PFSK-1 (cell line): Measurements from ENCODE around the gene STH.

Experiments
- FOXP2 ChIP-seq: optimal IDR thresholded peaks from 2 replicates; pipeline ENCODE3; 2011; ENCODE audit warnings: borderline replicate concordance, control low read depth, inconsistent platforms; ENCODE audit not compliant: insufficient read depth; ENCODE audit errors: extremely low read length, extremely low read depth
- POLR2AphosphoS5 ChIP-seq: IDR thresholded peaks from 2 replicates; pipeline ENCODE4 v1.6.1; 2012; ENCODE audit warnings: low read depth, mild to moderate bottlenecking, control low read depth, low read length, moderate library complexity
- SIN3A ChIP-seq: IDR thresholded peaks from 2 replicates; pipeline ENCODE4 v1.6.1; 2012; ENCODE audit warnings: mild to moderate bottlenecking, low read length, moderate library complexity, borderline replicate concordance; ENCODE audit not compliant: insufficient read depth
- TAF1 ChIP-seq: IDR thresholded peaks from 2 replicates; pipeline ENCODE4 v1.6.1; 2012; ENCODE audit warnings: low read length, control low read depth, borderline replicate concordance; ENCODE audit not compliant: insufficient read depth
- TF ChIP-seq, protein P1 (sequence below), 2 experiments: IDR thresholded peaks; 2 replicates each; pipeline versions ENCODE4 v1.6.1 to v1.8.0; 2011 to 2012; ENCODE audit warnings: low read depth in 2 of 2, low read length in 2 of 2, control low read depth in 1 of 2, inconsistent platforms in 1 of 2, mild to moderate bottlenecking in 1 of 2, moderate library complexity in 1 of 2; ENCODE audit not compliant: insufficient read depth in 1 of 2

The STH gene

DNA sequence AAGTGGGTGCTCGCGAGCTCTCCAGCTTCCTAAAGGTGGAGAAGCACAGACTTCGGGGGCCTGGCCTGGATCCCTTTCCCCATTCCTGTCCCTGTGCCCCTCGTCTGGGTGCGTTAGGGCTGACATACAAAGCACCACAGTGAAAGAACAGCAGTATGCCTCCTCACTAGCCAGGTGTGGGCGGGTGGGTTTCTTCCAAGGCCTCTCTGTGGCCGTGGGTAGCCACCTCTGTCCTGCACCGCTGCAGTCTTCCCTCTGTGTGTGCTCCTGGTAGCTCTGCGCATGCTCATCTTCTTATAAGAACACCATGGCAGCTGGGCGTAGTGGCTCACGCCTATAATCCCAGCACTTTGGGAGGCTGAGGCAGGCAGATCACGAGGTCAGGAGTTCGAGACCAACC, 1.9 kb upstream of the STH start:
- no peak for TF ChIP-seq POLR2AphosphoS5
- no peak for TF ChIP-seq SIN3A
- TF ChIP-seq, protein P1, sequence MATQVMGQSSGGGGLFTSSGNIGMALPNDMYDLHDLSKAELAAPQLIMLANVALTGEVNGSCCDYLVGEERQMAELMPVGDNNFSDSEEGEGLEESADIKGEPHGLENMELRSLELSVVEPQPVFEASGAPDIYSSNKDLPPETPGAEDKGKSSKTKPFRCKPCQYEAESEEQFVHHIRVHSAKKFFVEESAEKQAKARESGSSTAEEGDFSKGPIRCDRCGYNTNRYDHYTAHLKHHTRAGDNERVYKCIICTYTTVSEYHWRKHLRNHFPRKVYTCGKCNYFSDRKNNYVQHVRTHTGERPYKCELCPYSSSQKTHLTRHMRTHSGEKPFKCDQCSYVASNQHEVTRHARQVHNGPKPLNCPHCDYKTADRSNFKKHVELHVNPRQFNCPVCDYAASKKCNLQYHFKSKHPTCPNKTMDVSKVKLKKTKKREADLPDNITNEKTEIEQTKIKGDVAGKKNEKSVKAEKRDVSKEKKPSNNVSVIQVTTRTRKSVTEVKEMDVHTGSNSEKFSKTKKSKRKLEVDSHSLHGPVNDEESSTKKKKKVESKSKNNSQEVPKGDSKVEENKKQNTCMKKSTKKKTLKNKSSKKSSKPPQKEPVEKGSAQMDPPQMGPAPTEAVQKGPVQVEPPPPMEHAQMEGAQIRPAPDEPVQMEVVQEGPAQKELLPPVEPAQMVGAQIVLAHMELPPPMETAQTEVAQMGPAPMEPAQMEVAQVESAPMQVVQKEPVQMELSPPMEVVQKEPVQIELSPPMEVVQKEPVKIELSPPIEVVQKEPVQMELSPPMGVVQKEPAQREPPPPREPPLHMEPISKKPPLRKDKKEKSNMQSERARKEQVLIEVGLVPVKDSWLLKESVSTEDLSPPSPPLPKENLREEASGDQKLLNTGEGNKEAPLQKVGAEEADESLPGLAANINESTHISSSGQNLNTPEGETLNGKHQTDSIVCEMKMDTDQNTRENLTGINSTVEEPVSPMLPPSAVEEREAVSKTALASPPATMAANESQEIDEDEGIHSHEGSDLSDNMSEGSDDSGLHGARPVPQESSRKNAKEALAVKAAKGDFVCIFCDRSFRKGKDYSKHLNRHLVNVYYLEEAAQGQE (IDR thresholded peaks at IDR 0.05; ENCODE audit: insufficient read depth in 1 of 2, low read depth in 2 of 2, low read length in 2 of 2): no peak
- no peak for TF ChIP-seq FOXP2
- TF ChIP-seq TAF1: no peak

DNA sequence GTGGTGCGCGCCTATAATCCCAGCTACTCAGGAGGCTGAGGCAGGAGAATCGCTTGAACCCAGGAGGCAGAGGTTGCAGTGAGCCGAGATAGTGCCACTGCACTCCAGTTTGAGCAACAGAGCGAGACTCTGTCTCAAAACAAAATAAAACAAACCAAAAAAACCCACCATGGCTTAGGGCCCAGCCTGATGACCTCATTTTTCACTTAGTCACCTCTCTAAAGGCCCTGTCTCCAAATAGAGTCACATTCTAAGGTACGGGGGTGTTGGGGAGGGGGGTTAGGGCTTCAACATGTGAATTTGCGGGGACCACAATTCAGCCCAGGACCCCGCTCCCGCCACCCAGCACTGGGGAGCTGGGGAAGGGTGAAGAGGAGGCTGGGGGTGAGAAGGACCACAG, 1.4 kb upstream of the STH start:
- TF ChIP-seq, protein P1 (IDR thresholded peaks at IDR 0.05; ENCODE audit: insufficient read depth in 1 of 2, low read depth in 2 of 2, low read length in 2 of 2): no peak
- TF ChIP-seq POLR2AphosphoS5: no peak
- TF ChIP-seq FOXP2: no peak
- TF ChIP-seq SIN3A: no peak
- no peak for TF ChIP-seq TAF1

- TF ChIP-seq POLR2AphosphoS5 (no peak), FOXP2 (no peak), SIN3A (no peak), TAF1 (no peak)
- TF ChIP-seq, protein P1 (IDR thresholded peaks at IDR 0.05; ENCODE audit: insufficient read depth in 1 of 2, low read depth in 2 of 2, low read length in 2 of 2): no peak
These were observed 845 bp downstream of the STH start for GRCh38 chr17:45999900-46000290.

DNA sequence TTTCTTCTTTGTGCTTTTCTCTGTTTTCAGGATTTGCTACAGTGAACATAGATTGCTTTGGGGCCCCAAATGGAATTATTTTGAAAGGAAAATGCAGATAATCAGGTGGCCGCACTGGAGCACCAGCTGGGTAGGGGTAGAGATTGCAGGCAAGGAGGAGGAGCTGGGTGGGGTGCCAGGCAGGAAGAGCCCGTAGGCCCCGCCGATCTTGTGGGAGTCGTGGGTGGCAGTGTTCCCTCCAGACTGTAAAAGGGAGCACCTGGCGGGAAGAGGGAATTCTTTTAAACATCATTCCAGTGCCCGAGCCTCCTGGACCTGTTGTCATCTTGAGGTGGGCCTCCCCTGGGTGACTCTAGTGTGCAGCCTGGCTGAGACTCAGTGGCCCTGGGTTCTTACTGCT, 1.2 kb downstream of the STH start:
- TF ChIP-seq SIN3A: no peak
- no peak for TF ChIP-seq POLR2AphosphoS5
- no peak for TF ChIP-seq TAF1
- TF ChIP-seq, protein P1 (IDR thresholded peaks at IDR 0.05; ENCODE audit: insufficient read depth in 1 of 2, low read depth in 2 of 2, low read length in 2 of 2): no peak
- no peak for TF ChIP-seq FOXP2

DNA sequence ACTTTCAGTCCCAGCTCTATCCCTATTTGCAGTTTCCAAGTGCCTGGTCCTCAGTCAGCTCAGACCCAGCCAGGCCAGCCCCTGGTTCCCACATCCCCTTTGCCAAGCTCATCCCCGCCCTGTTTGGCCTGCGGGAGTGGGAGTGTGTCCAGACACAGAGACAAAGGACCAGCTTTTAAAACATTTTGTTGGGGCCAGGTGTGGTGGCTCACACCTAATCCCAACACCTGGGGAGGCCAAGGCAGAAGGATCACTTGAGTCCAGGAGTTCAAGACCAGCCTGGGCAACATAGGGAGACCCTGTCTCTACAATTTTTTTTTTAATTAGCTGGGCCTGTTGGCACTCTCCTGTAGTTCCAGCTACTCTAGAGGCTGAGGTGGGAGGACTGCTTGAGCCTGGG, 1.7 kb downstream of the STH start:
- TF ChIP-seq SIN3A (no peak), FOXP2 (no peak), TAF1 (no peak), POLR2AphosphoS5 (no peak)
- TF ChIP-seq, protein P1 (IDR thresholded peaks at IDR 0.05; ENCODE audit: insufficient read depth in 1 of 2, low read depth in 2 of 2, low read length in 2 of 2): no peak
